Cerebellar cortex (tissue), 1 donor: ENCODE measurements around the gene COPS8.

Source experiments
- DNase-seq: peaks from one replicate; pipeline ENCODE4 v3.0.0-alpha.2; 2015; ENCODE audit warnings: low spot score

The COPS8 gene

GRCh38 chr2:237131749-237132533 is 46.3 kb downstream of the COPS8 start:
- no peak for DNase-seq

- DNase-seq, result no peak
Observed at GRCh38 chr2:237132799-237133198, 47.1 kb downstream of the COPS8 start.

GRCh38 chr2:237134321-237135230 is 48.9 kb downstream of the COPS8 start:
- no peak for DNase-seq

GRCh38 chr2:237136824-237137223 is 51.1 kb downstream of the COPS8 start:
- no peak for DNase-seq

- DNase-seq, result no peak
Observed at GRCh38 chr2:237137626-237138323, 52.1 kb downstream of the COPS8 start.

GRCh38 chr2:237139123-237139675 is 53.5 kb downstream of the COPS8 start:
- DNase-seq, result no peak

- no peak for DNase-seq
Observed at GRCh38 chr2:237140689-237141285, 55.1 kb downstream of the COPS8 start.

- DNase-seq, result no peak
Observed at GRCh38 chr2:237141571-237142051, 55.9 kb downstream of the COPS8 start.

- DNase-seq, result no peak
Observed at GRCh38 chr2:237143118-237143517, 57.4 kb downstream of the COPS8 start.

- DNase-seq, result no peak
Observed at GRCh38 chr2:237143676-237144440, 58.2 kb downstream of the COPS8 start.

GRCh38 chr2:237144516-237144915 is 58.8 kb downstream of the COPS8 start:
- DNase-seq, result no peak

- DNase-seq, result no peak
Observed at GRCh38 chr2:237147317-237147716, 61.6 kb downstream of the COPS8 start.

- DNase-seq, result no peak
Observed at GRCh38 chr2:237148624-237149023, 62.9 kb downstream of the COPS8 start.

GRCh38 chr2:237149425-237149824 is 63.7 kb downstream of the COPS8 start:
- DNase-seq, result no peak
